SW 1271 (cell line): ENCODE results near the gene SPEG.

Experiments
- DNase-seq, 2 experiments: peaks; one replicate each; lab custom pipeline; 2025; lab: John Stamatoyannopoulos, UW

Gene SPEG

DNA sequence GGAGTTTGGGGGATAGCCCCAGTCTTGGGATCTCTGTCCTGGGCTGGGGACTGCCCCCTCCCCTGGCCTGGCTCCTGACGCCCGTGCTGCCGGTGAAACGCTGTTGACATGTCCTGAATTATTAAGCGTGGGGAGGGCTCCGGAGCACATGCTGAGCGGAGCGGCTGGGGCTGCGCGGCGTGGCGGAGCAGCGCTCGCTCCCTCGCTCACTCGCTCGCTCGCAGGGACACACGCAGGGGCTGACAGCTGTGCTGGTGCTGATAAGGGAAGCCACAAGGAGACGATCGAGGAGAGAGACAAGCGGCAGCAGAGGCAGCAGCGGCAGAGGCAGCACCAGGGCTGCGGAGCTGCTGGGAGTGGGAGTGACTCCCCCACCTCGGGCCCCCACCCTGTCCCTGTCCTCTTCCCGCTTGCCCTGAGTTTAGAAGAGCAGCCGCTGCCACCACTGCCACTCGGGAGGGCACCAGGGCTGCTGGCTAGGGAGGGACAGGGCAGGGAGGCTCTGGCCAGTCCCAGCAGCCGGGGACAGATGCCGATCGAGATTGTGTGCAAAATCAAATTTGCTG, 79.6 kb downstream of the SPEG start, which contains the start of gene ASIC4:
Gene ASIC4, plus strand, starts transcription at position 287 of the 566 bp plus-strand sequence. Its CDS starts 243 bp downstream, at position 530.
- no peak for DNase-seq

DNA sequence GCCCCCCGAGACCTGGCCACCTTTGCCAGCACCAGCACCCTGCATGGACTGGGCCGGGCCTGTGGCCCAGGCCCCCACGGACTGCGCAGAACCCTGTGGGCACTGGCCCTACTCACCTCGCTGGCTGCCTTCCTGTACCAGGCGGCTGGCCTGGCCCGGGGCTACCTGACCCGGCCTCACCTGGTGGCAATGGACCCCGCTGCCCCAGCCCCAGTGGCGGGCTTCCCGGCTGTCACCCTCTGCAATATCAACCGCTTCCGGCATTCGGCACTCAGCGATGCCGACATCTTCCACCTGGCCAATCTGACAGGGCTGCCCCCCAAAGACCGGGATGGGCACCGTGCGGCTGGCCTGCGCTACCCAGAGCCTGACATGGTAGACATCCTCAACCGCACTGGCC, 80.2 kb downstream of the SPEG start:
- DNase-seq, result no peak

DNA sequence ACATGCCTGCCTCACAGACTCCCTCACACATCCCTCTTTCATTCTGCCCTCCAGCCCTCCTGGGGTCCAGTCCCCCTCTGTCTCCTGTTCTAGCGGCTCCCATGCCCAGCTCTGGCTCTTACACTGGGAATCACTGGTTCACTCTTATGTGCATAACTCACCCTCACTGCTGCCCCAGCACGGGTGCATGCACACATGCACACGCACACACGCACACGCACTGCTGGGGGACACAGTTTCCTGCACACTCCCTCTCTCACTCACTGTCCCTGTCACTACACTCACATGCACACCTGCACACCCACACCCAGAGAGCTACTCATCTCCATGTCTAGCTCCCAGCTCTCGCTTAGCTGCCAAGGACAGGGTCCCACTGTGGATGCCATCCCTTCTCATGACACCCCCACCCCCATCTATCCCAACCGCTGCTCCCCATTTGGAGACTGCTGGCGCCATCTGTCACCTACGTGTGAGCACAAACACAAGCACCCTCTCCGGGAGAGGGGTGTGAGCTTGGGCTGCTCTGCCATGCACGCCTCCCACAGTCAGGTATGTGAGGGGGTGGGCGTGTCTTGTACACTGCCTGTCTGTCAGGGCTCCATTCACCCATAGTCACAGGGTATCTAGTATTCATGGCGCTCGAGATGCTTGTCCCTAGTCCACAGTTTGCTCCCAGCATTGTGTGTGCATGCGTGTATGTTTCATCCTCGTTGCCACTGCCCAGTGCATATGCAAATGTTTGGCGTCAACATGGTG, 81.4 kb downstream of the SPEG start:
- no peak for DNase-seq

DNA sequence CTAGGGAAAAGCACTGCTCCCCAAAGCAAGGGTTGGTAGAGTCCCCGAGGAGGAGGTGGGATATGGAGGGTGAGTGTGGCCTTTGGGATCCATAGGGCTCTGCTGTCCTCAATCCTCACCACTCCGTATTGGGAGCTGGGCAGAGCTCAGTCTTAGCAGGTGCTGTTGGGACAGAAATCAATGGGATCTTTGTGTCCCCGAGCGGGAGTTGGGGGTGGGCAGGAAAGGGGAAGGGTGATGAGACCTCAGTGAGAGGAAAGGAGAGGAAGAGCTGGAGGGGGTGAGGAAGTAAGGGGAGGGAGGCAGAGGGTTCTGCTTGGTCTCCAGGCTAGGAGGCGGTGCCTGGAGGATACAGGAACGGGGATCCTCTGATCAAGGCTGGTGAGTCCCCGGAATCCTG, 82.2 kb downstream of the SPEG start:
- DNase-seq, result no peak

DNA sequence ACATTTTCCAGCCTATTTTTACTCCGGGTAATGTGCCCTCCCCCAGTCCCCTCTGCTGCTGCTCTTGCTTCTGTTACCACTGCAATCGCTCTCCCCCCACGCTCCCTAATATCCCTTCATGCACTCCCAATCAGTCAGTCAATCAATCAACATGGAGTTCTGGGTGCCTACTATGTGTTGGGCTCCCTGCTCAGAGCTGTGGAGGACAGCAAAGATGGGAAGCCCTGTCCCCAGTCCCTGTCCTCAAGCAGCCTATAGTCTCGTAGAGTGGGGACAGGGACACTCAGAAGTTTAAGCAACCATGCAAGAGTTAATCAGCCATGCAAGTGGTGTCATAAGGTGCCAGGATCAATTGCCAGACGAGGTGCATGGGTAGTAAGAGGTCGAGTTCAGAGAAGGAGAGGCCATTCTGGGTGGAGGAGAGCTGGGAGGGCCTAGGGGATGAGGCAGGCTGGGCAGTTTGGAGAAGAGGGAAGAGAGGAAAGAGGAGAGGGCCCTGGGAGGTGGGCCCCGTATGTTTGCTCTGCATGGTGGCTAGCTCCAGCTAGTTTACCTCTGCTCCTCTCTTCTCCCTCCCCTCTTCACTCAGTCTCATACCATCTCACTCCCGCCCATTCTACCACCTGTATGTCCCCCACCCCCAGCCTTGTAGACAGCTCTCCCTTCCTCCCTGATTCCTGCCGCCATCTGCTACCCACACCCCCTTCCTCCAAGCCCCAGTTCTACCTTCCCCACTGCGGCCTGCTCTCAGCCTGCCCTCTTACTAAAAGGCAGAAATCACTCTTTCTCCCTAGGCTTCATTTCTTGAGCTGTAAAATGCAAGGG, 83.5 kb downstream of the SPEG start:
- DNase-seq, result no peak

DNA sequence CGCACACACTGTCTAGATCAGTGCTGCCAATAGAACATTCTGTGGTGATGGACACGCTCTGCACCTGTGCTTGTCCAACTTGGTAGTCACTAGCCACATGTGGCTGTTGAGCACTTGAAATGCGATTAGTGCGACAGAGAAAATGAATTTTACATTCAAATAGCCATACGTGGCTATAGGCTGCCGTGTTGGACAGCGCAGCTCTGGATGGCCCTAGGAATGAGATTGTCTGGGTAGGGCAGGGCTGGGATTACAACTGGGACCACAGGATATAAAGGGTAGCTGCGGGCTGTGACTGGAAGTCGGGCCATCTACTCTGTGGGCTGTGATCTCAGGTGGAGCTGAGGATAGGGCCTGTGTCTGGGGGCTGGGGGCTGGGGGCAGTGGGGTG, 84.9 kb downstream of the SPEG start:
- DNase-seq, result no peak

DNA sequence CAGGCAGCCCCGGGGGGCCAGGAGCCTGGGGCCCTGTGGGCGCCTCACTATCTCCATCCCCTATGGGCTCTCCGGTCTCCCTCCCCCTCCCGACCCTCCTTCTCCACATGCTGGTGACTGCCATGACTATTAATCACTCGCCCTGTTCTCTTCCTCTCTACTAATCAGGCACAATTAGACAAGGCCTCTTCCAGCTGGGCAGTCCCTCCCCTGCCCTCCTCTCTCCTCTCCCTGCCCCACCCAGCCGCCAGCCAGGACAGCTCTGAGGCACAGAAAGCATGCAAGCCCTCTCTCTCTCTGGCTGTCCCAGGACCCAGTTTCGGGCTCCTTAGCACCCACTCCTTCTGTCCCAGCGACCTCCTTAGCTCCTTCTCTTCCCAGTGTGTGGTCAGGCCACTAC, 85.4 kb downstream of the SPEG start:
- DNase-seq, result no peak

DNA sequence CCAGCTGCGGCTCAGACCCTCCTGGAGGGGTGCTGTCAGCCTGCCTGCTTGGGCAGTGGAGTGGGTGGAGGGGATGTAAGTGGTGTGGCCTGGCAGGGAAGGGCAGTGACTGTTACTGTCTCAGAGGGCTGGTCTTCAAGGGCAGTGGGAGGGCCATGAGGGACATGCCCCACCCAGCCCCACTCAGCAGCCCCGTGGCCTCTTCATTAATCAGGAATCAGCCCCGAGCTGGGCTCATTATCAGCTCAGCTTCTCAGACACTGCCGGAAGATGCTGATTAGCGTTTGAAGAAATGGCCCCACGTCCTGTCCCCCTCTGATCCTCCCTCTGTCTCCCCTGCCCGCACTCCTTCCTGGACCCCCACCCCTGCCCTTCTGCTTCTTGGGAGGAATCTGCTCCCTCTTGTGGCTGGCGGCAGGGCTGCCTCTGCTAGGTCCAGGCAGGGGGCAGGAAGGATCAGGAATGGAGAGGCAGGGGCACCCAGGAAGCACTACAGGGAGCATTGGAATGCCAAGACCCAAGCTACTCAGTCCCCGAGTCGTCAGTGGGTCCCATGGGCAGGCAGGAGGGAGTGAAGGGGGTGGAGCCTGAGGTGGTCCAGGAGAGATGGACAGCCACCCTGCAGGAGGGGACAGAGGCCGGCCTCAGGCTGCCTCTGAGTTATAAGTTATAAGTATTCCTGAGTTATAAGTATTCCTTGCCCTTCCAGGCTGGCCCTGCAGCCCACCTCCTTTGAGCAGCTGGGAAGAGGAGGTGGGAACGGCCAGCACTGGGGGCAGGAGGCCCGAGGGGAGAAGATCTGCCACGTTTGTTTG, 86.6 kb downstream of the SPEG start:
- peak in 1 of 2 experiments; percentile 39 for DNase-seq

DNA sequence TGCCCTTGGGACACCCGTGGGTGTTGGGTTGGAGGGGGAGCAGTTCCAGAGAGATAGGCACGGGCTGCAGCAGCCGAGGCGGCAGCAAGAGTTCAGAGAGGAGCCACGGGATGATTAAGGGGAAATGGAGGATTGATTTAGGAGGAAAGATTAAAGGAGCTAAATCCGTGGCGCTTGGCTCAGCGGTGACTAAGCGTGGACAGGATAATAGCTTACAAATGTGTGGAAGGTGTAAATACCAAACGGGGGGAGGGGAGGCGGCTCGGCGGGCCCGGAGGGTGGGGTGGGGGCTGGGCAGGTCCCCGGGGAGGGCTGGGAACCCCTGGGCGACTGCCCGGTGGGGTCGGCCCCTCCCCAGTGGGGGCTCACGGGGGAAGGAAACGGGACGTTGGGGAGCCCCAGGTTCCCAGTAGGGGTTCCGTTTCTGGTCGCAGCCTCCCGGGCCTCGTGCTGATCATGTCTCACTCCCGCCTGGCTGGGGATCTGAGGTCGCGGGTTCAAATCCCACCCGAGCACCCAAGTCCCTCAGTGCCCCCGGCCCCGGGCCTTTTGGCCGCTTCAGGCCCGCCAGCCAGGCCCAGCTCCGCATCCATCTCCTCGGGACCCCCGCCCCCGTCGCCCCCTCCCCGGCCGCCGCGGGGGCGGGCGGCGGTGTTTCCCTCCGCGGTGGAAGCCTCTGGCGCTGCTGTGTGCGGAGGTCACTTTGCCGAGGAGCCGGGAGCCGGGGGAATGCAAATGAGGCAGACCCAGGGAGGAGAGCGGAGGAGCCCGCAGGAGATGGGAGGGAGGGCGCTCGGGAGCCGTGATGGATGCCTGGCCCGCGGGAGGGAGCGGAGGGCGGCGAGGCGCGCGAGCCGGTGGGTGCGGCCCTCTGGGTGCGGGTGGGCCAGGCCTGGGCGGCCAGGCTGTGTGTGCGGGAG, 87.7 kb downstream of the SPEG start:
- no peak for DNase-seq

DNA sequence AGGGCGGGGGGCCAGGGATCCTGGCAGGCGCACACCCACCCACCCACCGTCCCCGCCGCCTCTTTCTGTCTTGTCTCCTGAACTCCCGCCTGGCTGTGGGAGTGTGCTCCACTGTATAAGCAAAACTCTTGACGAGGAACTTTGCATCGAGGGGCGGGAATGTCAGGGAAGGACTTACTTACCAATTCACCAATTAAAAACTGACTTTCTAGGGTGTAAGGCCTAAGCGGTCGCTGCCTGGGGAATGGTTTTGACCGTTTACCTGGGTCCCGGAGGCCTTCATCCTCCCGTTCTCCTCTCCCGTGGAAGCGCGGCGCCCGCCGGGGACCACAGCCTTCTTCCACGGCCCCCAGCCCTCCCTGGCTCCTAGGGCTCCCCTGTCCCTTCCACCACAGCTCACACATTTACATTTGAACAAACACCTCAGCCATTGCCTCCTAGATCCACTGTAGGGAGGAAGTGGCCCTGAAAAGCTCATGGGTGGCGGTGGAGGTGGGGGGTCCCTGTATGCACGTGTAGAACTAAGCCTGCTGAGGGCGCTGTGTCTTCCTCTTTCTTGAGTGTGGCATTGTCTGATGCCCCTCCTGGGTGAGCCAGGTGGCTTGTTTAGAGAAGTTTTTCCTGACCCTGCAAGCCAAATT, 88.5 kb downstream of the SPEG start:
- no peak for DNase-seq

DNA sequence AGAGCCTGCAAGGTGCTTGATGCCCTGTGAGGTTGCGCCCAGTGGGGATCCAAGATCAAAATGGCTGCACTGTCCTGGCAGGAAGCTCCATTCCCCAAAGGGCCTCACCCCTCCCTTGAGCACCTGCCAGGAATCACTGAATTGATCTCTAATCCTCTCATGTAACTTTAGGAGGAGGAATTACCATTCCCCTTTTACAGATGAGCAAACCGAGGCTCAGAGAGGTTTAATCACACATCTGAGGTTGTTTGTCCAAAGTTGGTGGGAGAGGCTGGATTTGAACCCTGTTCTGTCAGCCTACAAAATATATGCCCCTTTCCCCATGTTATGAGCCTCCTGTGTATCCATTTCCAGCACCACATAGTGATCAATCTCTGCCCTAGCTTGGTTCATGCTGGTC, 90.2 kb downstream of the SPEG start:
- no peak for DNase-seq

DNA sequence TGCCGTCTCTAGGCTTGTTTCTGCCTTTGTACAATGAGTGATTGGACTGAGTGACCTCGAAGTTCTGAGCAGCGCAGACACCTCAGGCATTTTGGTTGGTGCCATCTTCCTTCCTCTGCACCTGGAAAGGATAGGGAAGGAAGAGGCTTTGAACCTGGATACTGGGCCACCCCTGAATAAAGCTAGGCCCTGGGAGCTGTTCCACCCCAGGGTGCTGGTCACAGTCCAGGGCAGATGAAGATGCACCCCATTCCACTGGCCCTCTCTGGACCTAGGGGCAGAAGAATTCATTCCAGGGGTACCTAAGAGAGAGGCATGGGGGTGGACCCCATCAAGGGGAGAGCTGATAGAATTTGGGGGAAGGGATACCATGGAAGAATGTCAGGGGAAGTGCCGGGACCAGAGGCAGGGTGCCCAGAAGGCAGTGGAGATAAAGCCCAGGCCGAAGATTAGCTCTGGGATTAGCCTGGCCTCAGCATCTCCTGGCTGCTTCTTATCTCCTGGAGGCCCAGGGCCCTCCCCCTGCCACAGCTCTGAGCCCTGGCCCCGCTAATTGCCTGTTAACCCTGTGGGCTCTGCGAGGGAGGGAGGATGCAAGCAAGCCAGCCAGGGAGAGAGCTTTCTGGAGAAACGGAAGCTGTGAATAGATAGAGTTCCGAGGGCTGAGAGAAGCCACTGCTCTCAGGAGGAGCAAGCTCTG, 91.0 kb downstream of the SPEG start:
- no peak for DNase-seq

DNA sequence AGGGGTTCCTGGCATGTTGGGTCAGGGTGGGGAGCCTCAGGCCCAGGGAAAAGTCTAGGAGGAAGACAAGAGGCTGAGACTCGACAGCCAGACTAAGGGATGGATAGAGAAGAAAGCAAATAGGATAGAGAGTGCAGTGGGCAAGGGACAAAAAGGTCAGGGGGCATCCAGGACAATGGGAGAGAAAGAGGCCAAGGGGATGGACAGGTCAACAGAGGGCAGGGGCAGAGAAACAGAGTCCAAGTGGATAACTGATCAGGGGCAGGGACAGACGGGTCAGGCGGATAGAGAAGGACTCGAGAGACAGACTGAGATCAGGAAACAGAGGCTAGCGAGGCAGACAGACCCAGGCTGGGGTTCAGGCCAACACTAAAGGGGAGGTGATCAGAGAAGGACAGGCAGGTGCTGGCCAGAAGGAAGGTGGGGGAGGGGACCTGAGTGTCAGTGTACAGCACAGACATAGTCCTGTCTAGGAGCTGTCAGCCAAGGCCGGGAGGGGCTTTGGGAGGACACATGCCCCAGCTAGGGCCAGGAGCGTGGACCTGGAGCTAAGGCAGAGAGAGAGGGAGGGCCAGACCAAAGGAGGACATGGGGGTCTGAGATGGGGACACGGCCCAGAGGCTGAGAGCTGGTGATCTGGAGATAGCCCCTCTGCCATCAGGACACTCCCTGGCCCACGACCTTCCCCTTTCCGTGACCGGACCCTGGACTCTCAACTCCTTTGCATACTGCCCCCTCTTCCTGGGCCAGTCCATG, 91.9 kb downstream of the SPEG start:
- no peak for DNase-seq

DNA sequence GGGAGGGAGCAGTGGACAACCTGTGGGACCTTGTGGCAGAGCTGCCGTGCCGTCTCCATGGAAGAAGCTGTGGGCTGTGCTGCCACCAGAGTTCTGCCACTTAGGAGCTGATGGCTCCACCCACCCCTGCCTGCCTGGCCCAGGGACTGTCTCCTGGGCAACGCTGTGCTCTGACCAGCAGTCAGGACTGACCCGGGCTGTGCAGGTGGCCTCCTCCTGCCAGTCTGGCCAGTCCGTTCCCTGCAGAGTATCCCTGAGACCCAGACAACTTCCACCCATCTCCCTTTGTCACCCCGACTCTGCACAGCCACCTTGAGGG, 92.4 kb downstream of the SPEG start:
- DNase-seq, result no peak

DNA sequence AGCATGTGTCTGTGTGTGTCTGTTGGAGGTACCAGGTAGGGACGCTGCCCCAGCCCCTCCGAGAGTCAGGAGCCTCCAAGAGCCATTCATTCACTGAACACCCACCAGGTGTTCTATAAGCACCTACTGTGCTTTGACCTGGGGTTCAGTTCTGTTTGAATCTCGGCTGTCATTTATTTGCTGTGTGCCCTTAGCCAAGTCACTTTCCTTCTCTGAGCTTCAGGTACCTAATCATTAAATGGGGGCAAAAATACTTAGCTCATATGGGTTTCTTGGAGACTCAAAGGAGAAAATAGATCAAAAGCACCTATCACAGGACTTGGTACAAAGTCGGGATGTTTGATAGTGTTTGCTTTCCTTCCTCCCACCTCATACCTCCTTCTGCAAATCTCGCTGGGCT, 92.8 kb downstream of the SPEG start:
- DNase-seq, result no peak

DNA sequence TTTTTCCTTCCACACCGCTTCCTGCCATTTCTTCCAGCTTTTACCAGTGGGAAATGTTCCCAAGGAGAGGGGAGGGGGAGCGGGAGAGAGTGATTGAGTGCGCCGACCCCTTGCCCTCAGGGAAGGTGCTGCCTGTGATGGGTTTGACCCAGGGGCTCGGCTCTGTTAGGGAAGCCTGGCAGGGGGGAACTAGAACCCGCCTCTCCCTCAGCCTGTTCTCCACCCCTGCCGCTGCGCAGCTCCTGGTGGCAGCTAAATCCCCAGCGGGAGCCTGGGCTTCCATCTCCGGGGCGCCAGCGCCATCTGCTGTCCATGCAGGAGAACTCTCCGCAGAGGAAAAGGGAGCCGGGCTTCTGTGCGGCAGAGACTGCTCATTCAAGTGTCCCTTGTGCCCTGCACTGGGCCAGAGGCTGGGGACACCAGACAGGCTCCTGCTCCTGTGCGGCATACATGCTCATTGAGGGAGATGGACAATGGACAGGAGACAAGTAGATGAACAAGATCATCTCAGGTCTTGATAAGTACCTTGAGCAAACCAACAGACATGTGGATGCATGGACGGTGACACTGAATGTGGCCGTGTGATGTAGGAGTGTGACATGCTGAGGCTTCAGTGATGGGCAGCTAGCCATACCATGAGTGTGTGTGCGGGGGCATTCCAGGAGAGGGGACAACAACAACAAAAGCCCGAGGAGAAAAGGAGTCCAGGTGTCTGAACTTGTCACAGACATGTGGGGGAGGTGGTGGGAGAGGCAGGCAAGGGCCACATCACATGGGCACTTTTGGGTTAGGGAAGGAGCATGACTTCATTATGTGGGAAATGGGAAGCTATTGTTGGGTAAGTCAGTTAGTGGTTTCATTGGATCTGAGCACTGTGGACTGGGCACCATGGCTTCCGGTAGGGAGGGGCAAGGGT, 95.7 kb downstream of the SPEG start:
- peak; percentile 18 to 76 for DNase-seq

DNA sequence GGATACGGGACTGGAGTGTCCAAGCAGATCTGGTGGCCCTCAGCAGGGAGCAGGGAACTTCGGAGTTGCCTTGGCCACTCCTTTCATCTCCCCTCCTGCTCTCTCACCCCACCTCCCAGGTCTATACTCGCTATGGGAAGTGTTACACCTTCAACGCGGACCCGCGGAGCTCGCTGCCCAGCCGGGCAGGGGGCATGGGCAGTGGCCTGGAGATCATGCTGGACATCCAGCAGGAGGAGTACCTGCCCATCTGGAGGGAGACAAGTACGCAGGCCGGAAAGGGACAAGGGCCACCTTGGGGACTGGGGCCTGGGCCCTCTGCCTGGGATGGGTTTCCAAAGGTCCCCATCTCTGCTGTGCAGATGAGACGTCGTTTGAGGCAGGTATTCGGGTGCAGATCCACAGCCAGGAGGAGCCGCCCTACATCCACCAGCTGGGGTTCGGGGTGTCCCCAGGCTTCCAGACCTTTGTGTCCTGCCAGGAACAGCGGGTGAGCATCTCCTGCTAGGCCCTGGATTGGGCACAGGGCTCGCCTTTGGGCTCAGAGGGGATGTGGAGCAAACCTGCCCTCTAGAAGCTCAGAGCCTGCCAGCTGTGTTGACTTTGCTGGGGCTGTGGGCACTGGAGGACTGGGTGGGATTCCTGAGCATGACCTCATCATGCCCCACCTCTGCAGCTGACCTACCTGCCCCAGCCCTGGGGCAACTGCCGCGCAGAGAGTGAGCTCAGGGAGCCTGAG, 97.2 kb downstream of the SPEG start:
- DNase-seq, result no peak

DNA sequence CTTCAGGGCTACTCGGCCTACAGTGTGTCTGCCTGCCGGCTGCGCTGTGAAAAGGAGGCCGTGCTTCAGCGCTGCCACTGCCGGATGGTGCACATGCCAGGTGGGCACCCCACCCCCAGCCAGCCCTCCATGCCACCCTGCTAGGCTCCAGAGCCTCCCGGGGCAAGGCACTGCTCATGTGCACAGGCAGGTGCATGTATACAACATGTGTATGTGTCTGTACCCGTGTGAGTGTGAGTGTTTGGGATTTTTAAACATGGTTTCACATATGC, 97.7 kb downstream of the SPEG start:
- no peak for DNase-seq
